GM23338 (cell line): ENCODE results near the gene VDR. TPM values are rescaled to one million over a fixed set of nuclear protein-coding genes. Genes with fewer than 3 reads are reported as not detected.

Experiments
- ATAC-seq: fragments of 200-7000 bp; cut with Tn5 transposase; 3 replicates; pipeline ENCODE4 v1.9.1; 2020
- DNase-seq: peaks from one replicate; pipeline ENCODE4 v3.0.0-alpha.2; 2015; ENCODE audit warnings: low spot score
- H2AFZ ChIP-seq: fragments of 200-600 bp; sonication (generic); 2 replicates; pipeline ENCODE4 v1.8.0; 2016; ENCODE audit warnings: antibody characterized with exemption, mild to moderate bottlenecking, moderate library complexity
- H3F3A ChIP-seq: fragments of 200-600 bp; sonication (generic); replicated peaks from 2 replicates; pipeline ENCODE4 v1.8.0; 2017; ENCODE audit warnings: antibody characterized with exemption, mixed run types, low read depth
- H3K27ac ChIP-seq: fragments of 200-600 bp; sonication (generic); 2 replicates; pipeline ENCODE4 v1.6.1; 2016; ENCODE audit warnings: low read depth
- H3K27me3 ChIP-seq: fragments of 200-600 bp; sonication (generic); 2 replicates; pipeline ENCODE4 v1.8.0; 2016; ENCODE audit warnings: mild to moderate bottlenecking, mixed run types, moderate library complexity; ENCODE audit not compliant: insufficient read depth
- H3K36me3 ChIP-seq: fragments of 200-600 bp; sonication (generic); 2 replicates; pipeline ENCODE4 v1.8.0; 2016; ENCODE audit warnings: mild to moderate bottlenecking; ENCODE audit not compliant: insufficient read depth
- H3K4me1 ChIP-seq: fragments of 200-600 bp; sonication (generic); 2 replicates; pipeline ENCODE4 v1.8.0; 2016; ENCODE audit warnings: mild to moderate bottlenecking, moderate library complexity; ENCODE audit not compliant: insufficient read depth
- H3K4me2 ChIP-seq: fragments of 200-600 bp; sonication (generic); 2 replicates; pipeline ENCODE4 v1.7.1; 2017; ENCODE audit warnings: mixed run types
- H3K4me3 ChIP-seq: fragments of 200-600 bp; sonication (generic); 2 replicates; pipeline ENCODE4 v1.6.1; 2016; ENCODE audit warnings: mixed run types
- H3K79me2 ChIP-seq: fragments of 200-600 bp; sonication (generic); replicated peaks from 2 replicates; pipeline ENCODE4 v1.8.0; 2017; ENCODE audit warnings: mild to moderate bottlenecking; ENCODE audit not compliant: insufficient read depth
- H3K9me2 ChIP-seq: fragments of 200-600 bp; sonication (generic); 2 replicates; pipeline ENCODE4 v1.8.0; 2017; ENCODE audit not compliant: insufficient read depth
- H4K20me1 ChIP-seq: fragments of 200-600 bp; sonication (generic); replicated peaks from 2 replicates; pipeline ENCODE4 v1.8.0; 2017; ENCODE audit warnings: mild to moderate bottlenecking; ENCODE audit not compliant: insufficient read depth
- H3K27ac Mint-ChIP-seq: 2 replicates; pipeline ENCODE4 v1.8.0; 2020; ENCODE audit warnings: inconsistent platforms, mild to moderate bottlenecking, moderate library complexity, mixed read lengths
- H3K27me3 Mint-ChIP-seq: 3 replicates; pipeline ENCODE4 v1.8.0; 2022; ENCODE audit warnings: low read depth, mild to moderate bottlenecking, moderate library complexity, mixed read lengths, inconsistent platforms; ENCODE audit not compliant: insufficient read depth, poor library complexity
- H3K36me3 Mint-ChIP-seq: 3 replicates; pipeline ENCODE4 v1.8.0; 2021; ENCODE audit warnings: low read depth, mild to moderate bottlenecking, inconsistent platforms, moderate library complexity, mixed read lengths
- H3K4me1 Mint-ChIP-seq: 3 replicates; pipeline ENCODE4 v1.8.0; 2020; ENCODE audit warnings: mild to moderate bottlenecking, inconsistent platforms, mixed read lengths
- H3K4me3 Mint-ChIP-seq: 3 replicates; pipeline ENCODE4 v1.8.0; 2021; ENCODE audit warnings: moderate library complexity, mild to moderate bottlenecking, inconsistent platforms, mixed read lengths
- H3K9me3 Mint-ChIP-seq: 3 replicates; pipeline ENCODE4 v1.8.0; 2020; ENCODE audit warnings: moderate library complexity, mild to moderate bottlenecking, inconsistent platforms, mixed read lengths
- CREB1 ChIP-seq: fragments of 250-450 bp; sonication (Bioruptor Pico); IDR thresholded peaks from 2 replicates; pipeline ENCODE4 v1.5.0; 2020; ENCODE audit warnings: low read depth, mild to moderate bottlenecking, moderate library complexity
- EZH2 ChIP-seq: fragments of 200-600 bp; sonication (generic); IDR thresholded peaks from one replicate; pipeline ENCODE4 v1.8.0; 2017; ENCODE audit warnings: antibody characterized with exemption, mild to moderate bottlenecking, low read depth; ENCODE audit not compliant: unreplicated experiment
- EZH2phosphoT487 ChIP-seq: fragments of 200-600 bp; sonication (generic); IDR thresholded peaks from one replicate; pipeline ENCODE4 v1.8.1; 2018; ENCODE audit warnings: antibody characterized with exemption; ENCODE audit not compliant: unreplicated experiment
- JUNB ChIP-seq: IDR thresholded peaks from one replicate; pipeline ENCODE4 v1.6.1; 2016; ENCODE audit warnings: antibody characterized with exemption; ENCODE audit not compliant: unreplicated experiment
- NANOG ChIP-seq: IDR thresholded peaks from 2 replicates; pipeline ENCODE4 v1.6.1; 2016; ENCODE audit warnings: antibody characterized with exemption, borderline replicate concordance
- STAT1 ChIP-seq: IDR thresholded peaks from one replicate; pipeline ENCODE4 v1.6.1; 2016; ENCODE audit warnings: antibody characterized with exemption; ENCODE audit not compliant: unreplicated experiment
- ZNF114 ChIP-seq: fragments of 250-450 bp; sonication (Bioruptor Pico); IDR thresholded peaks from 2 replicates; pipeline ENCODE4 v1.5.0; 2020; ENCODE audit warnings: mild to moderate bottlenecking, moderate library complexity
- ZNF331 ChIP-seq: fragments of 250-450 bp; sonication (Bioruptor Pico); IDR thresholded peaks from 2 replicates; pipeline ENCODE4 v1.5.0; 2020; ENCODE audit warnings: low read depth, mild to moderate bottlenecking, moderate library complexity
- polyA plus RNA-seq: library from polyadenylated mRNA; unstranded; fragments of >200 nt; fragmentation: Nextera tagmentation; extraction: Ambion mirVana; gene quantifications from 2 replicates; pipeline ENCODE4 v1.2.1, GENCODE V29; 2016
- total RNA-seq: library from RNA; depleted of rRNA; stranded (reverse); fragments of >200 nt; shearing (Covaris generic); gene quantifications from 2 replicates; pipeline ENCODE4 v1.2.3, GENCODE V29; 2014
- TF ChIP-seq, protein P1 (sequence below): IDR thresholded peaks from 2 replicates; pipeline ENCODE4 v1.6.1; 2016; ENCODE audit warnings: antibody characterized with exemption
- TF ChIP-seq, protein P2 (sequence below), 2 experiments: fragments of 200-600 bp in 1 of 2; sonication (generic) in 1 of 2; conservative IDR thresholded peaks; 2 replicates each; pipeline versions ENCODE4 v1.5.1 to v1.6.1; 2016 to 2017; ENCODE audit warnings: antibody characterized with exemption in 2 of 2, low read depth in 2 of 2, mild to moderate bottlenecking in 2 of 2, moderate library complexity in 1 of 2
- TF ChIP-seq, protein P3 (sequence below): IDR thresholded peaks from one replicate; pipeline ENCODE4 v1.6.1; 2018; ENCODE audit warnings: antibody characterized with exemption; ENCODE audit not compliant: unreplicated experiment

The VDR gene
- total and polyA plus RNA-seq, 2 experiments from 2014 or later = 0.37 to 1.4 TPM

DNA sequence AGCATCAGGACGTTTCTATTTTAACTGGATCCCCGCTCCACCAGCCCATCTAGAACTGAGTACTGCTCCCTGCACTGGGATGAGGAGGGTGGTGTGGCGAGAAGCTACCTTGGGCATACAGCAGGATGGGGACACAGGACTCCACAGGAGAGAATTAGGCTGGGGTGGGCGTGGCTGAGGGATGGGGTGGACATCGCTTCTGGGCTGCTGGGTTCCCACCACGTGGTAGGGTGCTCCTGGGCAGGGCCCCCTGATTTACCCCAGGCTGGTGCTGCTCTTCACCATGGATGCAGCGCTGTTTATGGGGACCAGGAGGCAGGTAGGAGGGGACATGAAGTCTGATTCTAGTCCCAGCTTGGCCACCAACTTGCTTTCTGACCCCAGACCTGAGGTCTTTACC lies 41.9 kb downstream of the VDR start (continued):
- TF ChIP-seq EZH2 (no peak), JUNB (no peak), ZNF114 (CRISPR knock-in tag) (no peak), STAT1 (no peak), EZH2phosphoT487 (no peak)
- TF ChIP-seq, protein P1, sequence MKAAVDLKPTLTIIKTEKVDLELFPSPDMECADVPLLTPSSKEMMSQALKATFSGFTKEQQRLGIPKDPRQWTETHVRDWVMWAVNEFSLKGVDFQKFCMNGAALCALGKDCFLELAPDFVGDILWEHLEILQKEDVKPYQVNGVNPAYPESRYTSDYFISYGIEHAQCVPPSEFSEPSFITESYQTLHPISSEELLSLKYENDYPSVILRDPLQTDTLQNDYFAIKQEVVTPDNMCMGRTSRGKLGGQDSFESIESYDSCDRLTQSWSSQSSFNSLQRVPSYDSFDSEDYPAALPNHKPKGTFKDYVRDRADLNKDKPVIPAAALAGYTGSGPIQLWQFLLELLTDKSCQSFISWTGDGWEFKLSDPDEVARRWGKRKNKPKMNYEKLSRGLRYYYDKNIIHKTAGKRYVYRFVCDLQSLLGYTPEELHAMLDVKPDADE = no peak
- TF ChIP-seq, protein P2, sequence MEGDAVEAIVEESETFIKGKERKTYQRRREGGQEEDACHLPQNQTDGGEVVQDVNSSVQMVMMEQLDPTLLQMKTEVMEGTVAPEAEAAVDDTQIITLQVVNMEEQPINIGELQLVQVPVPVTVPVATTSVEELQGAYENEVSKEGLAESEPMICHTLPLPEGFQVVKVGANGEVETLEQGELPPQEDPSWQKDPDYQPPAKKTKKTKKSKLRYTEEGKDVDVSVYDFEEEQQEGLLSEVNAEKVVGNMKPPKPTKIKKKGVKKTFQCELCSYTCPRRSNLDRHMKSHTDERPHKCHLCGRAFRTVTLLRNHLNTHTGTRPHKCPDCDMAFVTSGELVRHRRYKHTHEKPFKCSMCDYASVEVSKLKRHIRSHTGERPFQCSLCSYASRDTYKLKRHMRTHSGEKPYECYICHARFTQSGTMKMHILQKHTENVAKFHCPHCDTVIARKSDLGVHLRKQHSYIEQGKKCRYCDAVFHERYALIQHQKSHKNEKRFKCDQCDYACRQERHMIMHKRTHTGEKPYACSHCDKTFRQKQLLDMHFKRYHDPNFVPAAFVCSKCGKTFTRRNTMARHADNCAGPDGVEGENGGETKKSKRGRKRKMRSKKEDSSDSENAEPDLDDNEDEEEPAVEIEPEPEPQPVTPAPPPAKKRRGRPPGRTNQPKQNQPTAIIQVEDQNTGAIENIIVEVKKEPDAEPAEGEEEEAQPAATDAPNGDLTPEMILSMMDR (conservative IDR thresholded peaks at IDR 0.05; ENCODE audit: low read depth in 2 of 2) = no peak

DNA sequence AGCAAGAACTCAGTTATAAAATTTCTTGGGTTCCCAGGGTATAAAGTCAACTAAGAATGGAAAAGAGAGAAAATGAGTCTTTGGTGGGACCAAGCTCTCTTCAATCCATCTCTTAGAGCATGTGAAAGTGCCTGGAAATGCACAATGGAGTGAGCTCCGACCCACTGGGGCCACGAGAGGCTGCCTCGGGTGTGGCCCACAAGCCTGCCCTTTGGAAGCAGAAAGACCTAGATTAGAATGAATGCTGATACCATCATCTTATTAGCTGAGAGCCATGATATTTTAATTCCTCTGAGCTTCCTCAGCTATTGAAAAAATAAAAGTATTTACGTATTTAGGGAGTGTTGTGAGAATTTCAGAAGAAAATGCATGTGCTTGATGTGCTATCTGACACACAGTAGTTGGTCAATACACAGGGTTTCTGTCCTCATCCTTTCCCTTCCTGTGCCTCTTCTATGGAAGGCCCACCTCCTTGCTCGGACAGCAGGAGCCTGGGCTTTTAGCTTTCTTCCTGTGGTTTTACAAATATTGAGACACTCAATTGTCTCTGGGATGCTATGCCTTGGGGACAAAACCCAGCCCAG lies 42.5 kb downstream of the VDR start:
- Mint-ChIP-seq H3K9me3 (no peaks in the 10 kb centered on the region), H3K4me3 (no peak overlapping the region), H3K36me3 (no peaks in the 10 kb centered on the region), H3K27ac (no peak overlapping the region), H3K27me3 (peaks cover 5% of the 10 kb centered on the region), H3K4me1 (no peaks in the 10 kb centered on the region)
- Histone ChIP-seq H2AFZ (no peak overlapping the region), H3K27me3 (no peaks in the 10 kb centered on the region), H3K36me3 (no peaks in the 10 kb centered on the region), H3K4me2 (no peak overlapping the region), H3F3A (no peaks in the 10 kb centered on the region), H3K27ac (no peak overlapping the region), H3K9me2 (0 out of 2 replicates have a peak, but pooled peaks cover 3% of the 10 kb centered on the region), H4K20me1 (no peaks in the 10 kb centered on the region; the same call in 1 of the 2 replicates), H3K79me2 (no peaks in the 10 kb centered on the region), H3K4me3 (no peak overlapping the region), H3K4me1 (no peaks in the 10 kb centered on the region)
- ATAC-seq (no peak), DNase-seq (no peak)
- TF ChIP-seq JUNB (no peak), EZH2phosphoT487 (no peak), STAT1 (no peak), CREB1 (no peak), NANOG (no peak), EZH2 (no peak), ZNF331 (CRISPR knock-in tag) (no peak)
- TF ChIP-seq, protein P3, sequence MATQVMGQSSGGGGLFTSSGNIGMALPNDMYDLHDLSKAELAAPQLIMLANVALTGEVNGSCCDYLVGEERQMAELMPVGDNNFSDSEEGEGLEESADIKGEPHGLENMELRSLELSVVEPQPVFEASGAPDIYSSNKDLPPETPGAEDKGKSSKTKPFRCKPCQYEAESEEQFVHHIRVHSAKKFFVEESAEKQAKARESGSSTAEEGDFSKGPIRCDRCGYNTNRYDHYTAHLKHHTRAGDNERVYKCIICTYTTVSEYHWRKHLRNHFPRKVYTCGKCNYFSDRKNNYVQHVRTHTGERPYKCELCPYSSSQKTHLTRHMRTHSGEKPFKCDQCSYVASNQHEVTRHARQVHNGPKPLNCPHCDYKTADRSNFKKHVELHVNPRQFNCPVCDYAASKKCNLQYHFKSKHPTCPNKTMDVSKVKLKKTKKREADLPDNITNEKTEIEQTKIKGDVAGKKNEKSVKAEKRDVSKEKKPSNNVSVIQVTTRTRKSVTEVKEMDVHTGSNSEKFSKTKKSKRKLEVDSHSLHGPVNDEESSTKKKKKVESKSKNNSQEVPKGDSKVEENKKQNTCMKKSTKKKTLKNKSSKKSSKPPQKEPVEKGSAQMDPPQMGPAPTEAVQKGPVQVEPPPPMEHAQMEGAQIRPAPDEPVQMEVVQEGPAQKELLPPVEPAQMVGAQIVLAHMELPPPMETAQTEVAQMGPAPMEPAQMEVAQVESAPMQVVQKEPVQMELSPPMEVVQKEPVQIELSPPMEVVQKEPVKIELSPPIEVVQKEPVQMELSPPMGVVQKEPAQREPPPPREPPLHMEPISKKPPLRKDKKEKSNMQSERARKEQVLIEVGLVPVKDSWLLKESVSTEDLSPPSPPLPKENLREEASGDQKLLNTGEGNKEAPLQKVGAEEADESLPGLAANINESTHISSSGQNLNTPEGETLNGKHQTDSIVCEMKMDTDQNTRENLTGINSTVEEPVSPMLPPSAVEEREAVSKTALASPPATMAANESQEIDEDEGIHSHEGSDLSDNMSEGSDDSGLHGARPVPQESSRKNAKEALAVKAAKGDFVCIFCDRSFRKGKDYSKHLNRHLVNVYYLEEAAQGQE = no peak
- TF ChIP-seq, protein P2 (conservative IDR thresholded peaks at IDR 0.05; ENCODE audit: low read depth in 2 of 2) = no peak
